ENCODE measurements around the gene TBL1X. TPM values are rescaled to one million over a fixed set of nuclear protein-coding genes. Genes with fewer than 3 reads are reported as not detected.

The TBL1X gene
- total RNA-seq, 1 experiment from 2014 or later, result 17.6 TPM

GRCh38 chrX:9604111-9604907 is 139.5 kb downstream of the TBL1X start:
- no peaks in the 10 kb centered on the region for H3K9me2 ChIP-seq (ENCODE audit: insufficient read depth)
- no peak overlapping the region for H3K4me2 ChIP-seq
- H4K20me1 ChIP-seq (ENCODE audit: insufficient read depth), result no peaks in the 10 kb centered on the region; the same call in 1 of the 2 replicates
- ChIA-PET CTCF (no interaction called here), POLR2A (ENCODE audit: unreplicated experiment) (no interaction called here)
- H2AFZ ChIP-seq, result no peak overlapping the region
- TF ChIP-seq EZH2 (IDR thresholded peaks at IDR 0.05; ENCODE audit: low read depth), result no peak
- TF ChIP-seq CTCF (conservative IDR thresholded peaks at IDR 0.05), result no peak
- no peak overlapping the region for H3K27ac ChIP-seq
- no peaks in the 10 kb centered on the region for H3F3A ChIP-seq (ENCODE audit: insufficient read depth, low read depth)
- H3K27me3 ChIP-seq (ENCODE audit: insufficient read depth, low read depth), result no peaks in the 10 kb centered on the region
- BruUV-seq (replicated peaks), result no TSS peak
- H3K36me3 ChIP-seq (ENCODE audit: low read depth), result no peaks in the 10 kb centered on the region
- intact Hi-C loops (cut with micrococcal nuclease; ENCODE audit: unreplicated experiment), result no loop called here
- H3K79me2 ChIP-seq (ENCODE audit: low read depth), result no peaks in the 10 kb centered on the region
- no peaks in the 10 kb centered on the region for H3K4me1 ChIP-seq (replicated peaks; ENCODE audit: insufficient read depth)
- H3K4me3 ChIP-seq, result no peak overlapping the region
- no peaks in the 10 kb centered on the region for H3K9me3 ChIP-seq (ENCODE audit: insufficient read depth, low read depth)
- no peak for DNase-seq

GRCh38 chrX:9604908-9605306 is 140.0 kb downstream of the TBL1X start:
- no peak for DNase-seq
- ChIA-PET POLR2A (ENCODE audit: unreplicated experiment) (no interaction called here), CTCF (no interaction called here)
- Histone ChIP-seq H3K9me3 (ENCODE audit: insufficient read depth, low read depth) (no peaks in the 10 kb centered on the region), H3K27ac (no peak overlapping the region), H3K36me3 (ENCODE audit: low read depth) (no peaks in the 10 kb centered on the region), H3K4me1 (replicated peaks; ENCODE audit: insufficient read depth) (no peaks in the 10 kb centered on the region), H2AFZ (no peak overlapping the region), H3K27me3 (ENCODE audit: insufficient read depth, low read depth) (no peaks in the 10 kb centered on the region), H3F3A (ENCODE audit: insufficient read depth, low read depth) (no peaks in the 10 kb centered on the region), H3K4me2 (no peak overlapping the region), H3K9me2 (ENCODE audit: insufficient read depth) (no peaks in the 10 kb centered on the region), H3K4me3 (no peak overlapping the region), H3K79me2 (ENCODE audit: low read depth) (no peaks in the 10 kb centered on the region), H4K20me1 (ENCODE audit: insufficient read depth) (no peaks in the 10 kb centered on the region; the same call in 1 of the 2 replicates)
- TF ChIP-seq EZH2 (IDR thresholded peaks at IDR 0.05; ENCODE audit: low read depth) (no peak), CTCF (conservative IDR thresholded peaks at IDR 0.05) (no peak)
- no TSS peak for BruUV-seq (replicated peaks)
- intact Hi-C loops (cut with micrococcal nuclease; ENCODE audit: unreplicated experiment), result no loop called here

- Histone ChIP-seq H3K9me3 (ENCODE audit: insufficient read depth, low read depth) (no peaks in the 10 kb centered on the region), H3K27ac (no peak overlapping the region), H3K4me1 (replicated peaks; ENCODE audit: insufficient read depth) (peaks cover 3% of the 10 kb centered on the region; the same call in 1 of the 2 replicates), H3K36me3 (ENCODE audit: low read depth) (no peaks in the 10 kb centered on the region), H3K4me3 (no peak overlapping the region), H3K9me2 (ENCODE audit: insufficient read depth) (no peaks in the 10 kb centered on the region), H3K4me2 (no peak overlapping the region), H4K20me1 (ENCODE audit: insufficient read depth) (no peaks in the 10 kb centered on the region; the same call in 1 of the 2 replicates), H2AFZ (no peak overlapping the region), H3F3A (ENCODE audit: insufficient read depth, low read depth) (no peaks in the 10 kb centered on the region), H3K79me2 (ENCODE audit: low read depth) (no peaks in the 10 kb centered on the region), H3K27me3 (ENCODE audit: insufficient read depth, low read depth) (no peaks in the 10 kb centered on the region)
- intact Hi-C loops (cut with micrococcal nuclease; ENCODE audit: unreplicated experiment), result no loop called here
- BruUV-seq (replicated peaks), result no TSS peak
- ChIA-PET CTCF (no interaction called here), POLR2A (ENCODE audit: unreplicated experiment) (no interaction called here)
- TF ChIP-seq EZH2 (IDR thresholded peaks at IDR 0.05; ENCODE audit: low read depth), result no peak
- TF ChIP-seq CTCF (conservative IDR thresholded peaks at IDR 0.05), result no peak
- no peak for DNase-seq
These were observed 140.6 kb downstream of the TBL1X start for GRCh38 chrX:9605484-9605883.

All from PC-9 (cell line).